ENCODE data around the gene EFNB3. TPM values are rescaled to one million over a fixed set of nuclear protein-coding genes. Genes with fewer than 3 reads are reported as not detected.

Gene EFNB3
- total RNA-seq, 1 donor from 2014 or later = 17.9 TPM

DNA sequence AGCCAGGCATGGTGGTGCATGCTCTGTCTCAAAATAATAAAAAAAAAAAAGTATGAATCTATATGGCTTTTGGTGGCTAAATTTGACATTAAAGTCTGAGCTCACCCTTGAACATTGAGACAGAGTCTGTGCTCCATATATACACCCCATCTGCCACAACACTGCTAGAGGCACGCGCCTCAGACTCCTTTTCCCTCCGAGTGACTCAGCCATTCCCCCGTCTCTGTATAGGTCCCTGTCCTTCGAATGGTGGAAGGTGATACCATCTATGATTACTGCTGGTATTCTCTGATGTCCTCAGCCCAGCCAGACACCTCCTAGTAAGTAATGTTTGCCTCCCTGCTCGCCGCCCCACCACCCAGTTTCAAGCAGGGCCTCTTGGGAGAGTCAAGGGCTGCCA lies 4.5 kb upstream of the EFNB3 start:
- no peak for DNase-seq
- H3K4me1 Mint-ChIP-seq (ENCODE audit: low read depth, unreplicated experiment) = peaks cover 8% of the 10 kb centered on the region
- H3K36me3 Mint-ChIP-seq (ENCODE audit: unreplicated experiment) = no peaks in the 10 kb centered on the region
- no peak overlapping the region for H3K27ac Mint-ChIP-seq (ENCODE audit: unreplicated experiment)
- peaks cover 8% of the 10 kb centered on the region for H3K27me3 Mint-ChIP-seq (ENCODE audit: unreplicated experiment)
- H3K9me3 Mint-ChIP-seq (ENCODE audit: unreplicated experiment) = peaks cover 2% of the 10 kb centered on the region
- H3K4me3 Mint-ChIP-seq (ENCODE audit: unreplicated experiment) = no peak overlapping the region
- TF ChIP-seq, protein P1, sequence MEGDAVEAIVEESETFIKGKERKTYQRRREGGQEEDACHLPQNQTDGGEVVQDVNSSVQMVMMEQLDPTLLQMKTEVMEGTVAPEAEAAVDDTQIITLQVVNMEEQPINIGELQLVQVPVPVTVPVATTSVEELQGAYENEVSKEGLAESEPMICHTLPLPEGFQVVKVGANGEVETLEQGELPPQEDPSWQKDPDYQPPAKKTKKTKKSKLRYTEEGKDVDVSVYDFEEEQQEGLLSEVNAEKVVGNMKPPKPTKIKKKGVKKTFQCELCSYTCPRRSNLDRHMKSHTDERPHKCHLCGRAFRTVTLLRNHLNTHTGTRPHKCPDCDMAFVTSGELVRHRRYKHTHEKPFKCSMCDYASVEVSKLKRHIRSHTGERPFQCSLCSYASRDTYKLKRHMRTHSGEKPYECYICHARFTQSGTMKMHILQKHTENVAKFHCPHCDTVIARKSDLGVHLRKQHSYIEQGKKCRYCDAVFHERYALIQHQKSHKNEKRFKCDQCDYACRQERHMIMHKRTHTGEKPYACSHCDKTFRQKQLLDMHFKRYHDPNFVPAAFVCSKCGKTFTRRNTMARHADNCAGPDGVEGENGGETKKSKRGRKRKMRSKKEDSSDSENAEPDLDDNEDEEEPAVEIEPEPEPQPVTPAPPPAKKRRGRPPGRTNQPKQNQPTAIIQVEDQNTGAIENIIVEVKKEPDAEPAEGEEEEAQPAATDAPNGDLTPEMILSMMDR (IDR thresholded peaks at IDR 0.05; ENCODE audit: partially characterized antibody, unreplicated experiment) = no peak

DNA sequence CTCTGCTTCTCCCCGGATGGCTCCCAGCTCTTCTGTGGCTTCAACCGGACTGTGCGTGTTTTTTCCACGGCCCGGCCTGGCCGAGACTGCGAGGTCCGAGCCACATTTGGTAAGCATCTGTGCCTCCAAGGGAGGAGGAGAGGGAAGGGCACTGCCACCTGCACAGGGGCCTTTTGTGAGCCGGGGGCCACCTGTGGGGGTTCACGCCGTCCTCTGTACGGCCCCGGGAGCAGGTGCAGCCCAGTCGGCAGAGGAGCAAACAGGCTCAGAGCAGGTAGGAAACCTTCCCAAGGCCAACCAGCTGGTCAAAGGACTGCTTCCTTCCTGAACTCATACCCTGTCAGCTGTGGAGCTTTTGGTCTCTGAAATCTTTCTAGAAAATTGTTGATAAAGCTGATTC lies 3.3 kb upstream of the EFNB3 start:
- Mint-ChIP-seq H3K27me3 (ENCODE audit: unreplicated experiment) (peaks cover 12% of the 10 kb centered on the region), H3K27ac (ENCODE audit: unreplicated experiment) (no peak overlapping the region), H3K4me3 (ENCODE audit: unreplicated experiment) (no peak overlapping the region), H3K9me3 (ENCODE audit: unreplicated experiment) (peaks cover 3% of the 10 kb centered on the region), H3K4me1 (ENCODE audit: low read depth, unreplicated experiment) (peaks cover 18% of the 10 kb centered on the region), H3K36me3 (ENCODE audit: unreplicated experiment) (no peaks in the 10 kb centered on the region)
- no peak for DNase-seq
- TF ChIP-seq, protein P1 (IDR thresholded peaks at IDR 0.05; ENCODE audit: partially characterized antibody, unreplicated experiment) = no peak

DNA sequence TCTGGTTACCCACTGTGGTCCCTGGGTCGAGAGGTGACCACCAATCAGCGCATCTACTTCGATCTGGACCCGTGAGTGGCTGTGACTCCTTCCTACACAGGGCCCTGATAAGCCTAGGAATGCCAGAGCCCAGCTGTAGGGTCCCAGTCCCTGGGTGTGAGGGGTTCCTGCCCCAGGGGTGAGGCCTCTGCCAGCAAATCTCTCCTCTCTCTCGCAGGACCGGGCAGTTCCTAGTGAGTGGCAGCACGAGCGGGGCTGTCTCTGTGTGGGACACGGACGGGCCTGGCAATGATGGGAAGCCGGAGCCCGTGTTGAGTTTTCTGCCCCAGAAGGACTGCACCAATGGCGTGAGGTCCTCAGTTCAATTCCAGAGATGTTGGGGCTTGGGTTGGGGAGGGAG lies 2.2 kb upstream of the EFNB3 start:
- H3K27ac Mint-ChIP-seq (ENCODE audit: unreplicated experiment) = no peak overlapping the region
- H3K36me3 Mint-ChIP-seq (ENCODE audit: unreplicated experiment) = no peaks in the 10 kb centered on the region
- peaks cover 18% of the 10 kb centered on the region for H3K27me3 Mint-ChIP-seq (ENCODE audit: unreplicated experiment)
- TF ChIP-seq, protein P1 (IDR thresholded peaks at IDR 0.05; ENCODE audit: partially characterized antibody, unreplicated experiment) = no peak
- H3K4me1 Mint-ChIP-seq (ENCODE audit: low read depth, unreplicated experiment) = peaks cover 18% of the 10 kb centered on the region
- DNase-seq = no peak
- peaks cover 4% of the 10 kb centered on the region for H3K9me3 Mint-ChIP-seq (ENCODE audit: unreplicated experiment)
- no peak overlapping the region for H3K4me3 Mint-ChIP-seq (ENCODE audit: unreplicated experiment)

DNA sequence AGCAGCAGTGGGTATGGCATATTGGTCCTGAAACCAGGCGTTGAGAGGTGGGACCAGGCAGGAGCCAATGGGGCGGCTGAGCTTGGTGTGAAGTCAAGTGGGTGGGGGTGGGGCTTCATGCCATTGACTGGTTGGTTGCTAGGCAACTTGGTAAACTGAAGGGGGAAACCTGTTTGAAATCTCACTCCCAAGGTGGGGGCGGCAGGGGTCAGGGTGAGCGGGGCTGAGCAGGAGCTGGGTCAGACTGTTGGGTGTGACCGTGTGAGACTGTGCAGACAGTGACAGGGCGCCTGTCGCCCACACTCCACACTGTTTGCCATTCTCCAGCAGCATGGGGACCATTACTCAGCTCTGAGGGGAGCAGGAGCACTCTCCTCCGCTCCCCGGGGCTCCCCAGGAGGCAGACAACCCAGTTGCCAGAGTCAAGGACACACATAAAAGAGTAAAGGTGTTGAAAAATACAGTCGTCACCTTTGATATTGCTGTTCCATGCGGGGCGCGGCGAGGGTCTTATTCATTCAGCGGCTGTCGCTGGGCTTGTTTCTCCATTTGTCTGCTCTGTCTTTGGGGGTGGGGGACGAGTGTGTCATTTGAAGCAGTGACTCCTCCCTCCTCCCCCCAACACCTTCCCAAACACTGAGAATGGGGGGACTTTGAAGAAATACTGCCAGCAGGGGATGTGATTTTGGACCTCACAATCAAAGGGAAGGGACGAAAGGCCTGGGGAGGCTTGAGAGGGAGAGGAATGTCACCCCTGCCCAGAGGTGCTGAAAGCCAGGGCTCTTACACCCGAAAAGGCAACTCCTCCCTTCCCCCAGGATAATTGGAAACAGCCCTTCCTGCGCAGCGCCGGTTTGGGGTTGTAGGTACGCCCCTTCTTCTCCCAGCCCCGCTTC lies 1.2 kb upstream of the EFNB3 start:
- Mint-ChIP-seq H3K27ac (ENCODE audit: unreplicated experiment) (peak overlapping the region; percentile 62), H3K4me3 (ENCODE audit: unreplicated experiment) (peak overlapping the region; percentile 86), H3K36me3 (ENCODE audit: unreplicated experiment) (no peaks in the 10 kb centered on the region), H3K27me3 (ENCODE audit: unreplicated experiment) (peaks cover 21% of the 10 kb centered on the region), H3K9me3 (ENCODE audit: unreplicated experiment) (peaks cover 4% of the 10 kb centered on the region), H3K4me1 (ENCODE audit: low read depth, unreplicated experiment) (peaks cover 18% of the 10 kb centered on the region)
- TF ChIP-seq, protein P1 (IDR thresholded peaks at IDR 0.05; ENCODE audit: partially characterized antibody, unreplicated experiment) = no peak
- DNase-seq = peak; percentile 69

All from glutamatergic neuron (in vitro differentiated cells).